GM23338 (cell line): ENCODE measurements around the gene RCOR1. TPM values are rescaled to one million over a fixed set of nuclear protein-coding genes. Genes with fewer than 3 reads are reported as not detected.

Source experiments
- ATAC-seq: fragments of 200-7000 bp; cut with Tn5 transposase; 3 replicates; pipeline ENCODE4 v1.9.1; 2020
- DNase-seq: peaks from one replicate; pipeline ENCODE4 v3.0.0-alpha.2; 2015; ENCODE audit warnings: low spot score
- H2AFZ ChIP-seq: fragments of 200-600 bp; sonication (generic); 2 replicates; pipeline ENCODE4 v1.8.0; 2016; ENCODE audit warnings: antibody characterized with exemption, mild to moderate bottlenecking, moderate library complexity
- H3F3A ChIP-seq: fragments of 200-600 bp; sonication (generic); replicated peaks from 2 replicates; pipeline ENCODE4 v1.8.0; 2017; ENCODE audit warnings: antibody characterized with exemption, mixed run types, low read depth
- H3K27ac ChIP-seq: fragments of 200-600 bp; sonication (generic); 2 replicates; pipeline ENCODE4 v1.6.1; 2016; ENCODE audit warnings: low read depth
- H3K27me3 ChIP-seq: fragments of 200-600 bp; sonication (generic); 2 replicates; pipeline ENCODE4 v1.8.0; 2016; ENCODE audit warnings: mild to moderate bottlenecking, mixed run types, moderate library complexity; ENCODE audit not compliant: insufficient read depth
- H3K36me3 ChIP-seq: fragments of 200-600 bp; sonication (generic); 2 replicates; pipeline ENCODE4 v1.8.0; 2016; ENCODE audit warnings: mild to moderate bottlenecking; ENCODE audit not compliant: insufficient read depth
- H3K4me1 ChIP-seq: fragments of 200-600 bp; sonication (generic); 2 replicates; pipeline ENCODE4 v1.8.0; 2016; ENCODE audit warnings: mild to moderate bottlenecking, moderate library complexity; ENCODE audit not compliant: insufficient read depth
- H3K4me2 ChIP-seq: fragments of 200-600 bp; sonication (generic); 2 replicates; pipeline ENCODE4 v1.7.1; 2017; ENCODE audit warnings: mixed run types
- H3K4me3 ChIP-seq: fragments of 200-600 bp; sonication (generic); 2 replicates; pipeline ENCODE4 v1.6.1; 2016; ENCODE audit warnings: mixed run types
- H3K79me2 ChIP-seq: fragments of 200-600 bp; sonication (generic); replicated peaks from 2 replicates; pipeline ENCODE4 v1.8.0; 2017; ENCODE audit warnings: mild to moderate bottlenecking; ENCODE audit not compliant: insufficient read depth
- H3K9me2 ChIP-seq: fragments of 200-600 bp; sonication (generic); 2 replicates; pipeline ENCODE4 v1.8.0; 2017; ENCODE audit not compliant: insufficient read depth
- H4K20me1 ChIP-seq: fragments of 200-600 bp; sonication (generic); replicated peaks from 2 replicates; pipeline ENCODE4 v1.8.0; 2017; ENCODE audit warnings: mild to moderate bottlenecking; ENCODE audit not compliant: insufficient read depth
- H3K27ac Mint-ChIP-seq: 2 replicates; pipeline ENCODE4 v1.8.0; 2020; ENCODE audit warnings: inconsistent platforms, mild to moderate bottlenecking, moderate library complexity, mixed read lengths
- H3K27me3 Mint-ChIP-seq: 3 replicates; pipeline ENCODE4 v1.8.0; 2022; ENCODE audit warnings: low read depth, mild to moderate bottlenecking, moderate library complexity, mixed read lengths, inconsistent platforms; ENCODE audit not compliant: insufficient read depth, poor library complexity
- H3K36me3 Mint-ChIP-seq: 3 replicates; pipeline ENCODE4 v1.8.0; 2021; ENCODE audit warnings: low read depth, mild to moderate bottlenecking, inconsistent platforms, moderate library complexity, mixed read lengths
- H3K4me1 Mint-ChIP-seq: 3 replicates; pipeline ENCODE4 v1.8.0; 2020; ENCODE audit warnings: mild to moderate bottlenecking, inconsistent platforms, mixed read lengths
- H3K4me3 Mint-ChIP-seq: 3 replicates; pipeline ENCODE4 v1.8.0; 2021; ENCODE audit warnings: moderate library complexity, mild to moderate bottlenecking, inconsistent platforms, mixed read lengths
- H3K9me3 Mint-ChIP-seq: 3 replicates; pipeline ENCODE4 v1.8.0; 2020; ENCODE audit warnings: moderate library complexity, mild to moderate bottlenecking, inconsistent platforms, mixed read lengths
- CREB1 ChIP-seq: fragments of 250-450 bp; sonication (Bioruptor Pico); IDR thresholded peaks from 2 replicates; pipeline ENCODE4 v1.5.0; 2020; ENCODE audit warnings: low read depth, mild to moderate bottlenecking, moderate library complexity
- JUNB ChIP-seq: IDR thresholded peaks from one replicate; pipeline ENCODE4 v1.6.1; 2016; ENCODE audit warnings: antibody characterized with exemption; ENCODE audit not compliant: unreplicated experiment
- NANOG ChIP-seq: IDR thresholded peaks from 2 replicates; pipeline ENCODE4 v1.6.1; 2016; ENCODE audit warnings: antibody characterized with exemption, borderline replicate concordance
- POLR2AphosphoS5 ChIP-seq: IDR thresholded peaks from 2 replicates; pipeline ENCODE4 v1.6.1; 2016; ENCODE audit warnings: antibody characterized with exemption, low read depth
- STAT1 ChIP-seq: IDR thresholded peaks from one replicate; pipeline ENCODE4 v1.6.1; 2016; ENCODE audit warnings: antibody characterized with exemption; ENCODE audit not compliant: unreplicated experiment
- ZNF114 ChIP-seq: fragments of 250-450 bp; sonication (Bioruptor Pico); IDR thresholded peaks from 2 replicates; pipeline ENCODE4 v1.5.0; 2020; ENCODE audit warnings: mild to moderate bottlenecking, moderate library complexity
- ZNF331 ChIP-seq: fragments of 250-450 bp; sonication (Bioruptor Pico); IDR thresholded peaks from 2 replicates; pipeline ENCODE4 v1.5.0; 2020; ENCODE audit warnings: low read depth, mild to moderate bottlenecking, moderate library complexity
- polyA plus RNA-seq: library from polyadenylated mRNA; unstranded; fragments of >200 nt; fragmentation: Nextera tagmentation; extraction: Ambion mirVana; gene quantifications from 2 replicates; pipeline ENCODE4 v1.2.1, GENCODE V29; 2016
- total RNA-seq: library from RNA; depleted of rRNA; stranded (reverse); fragments of >200 nt; shearing (Covaris generic); gene quantifications from 2 replicates; pipeline ENCODE4 v1.2.3, GENCODE V29; 2014
- TF ChIP-seq, protein P1 (sequence below): IDR thresholded peaks from one replicate; pipeline ENCODE4 v1.6.1; 2018; ENCODE audit warnings: antibody characterized with exemption; ENCODE audit not compliant: unreplicated experiment
- TF ChIP-seq, protein P2 (sequence below): fragments of 250-450 bp; sonication (Bioruptor Pico); IDR thresholded peaks from 2 replicates; pipeline ENCODE4 v1.5.0; 2020; ENCODE audit warnings: mild to moderate bottlenecking, moderate library complexity

Gene RCOR1
- total and polyA plus RNA-seq, 2 experiments from 2014 or later, result 7.6 to 26.1 TPM

GRCh38 chr14:102662636-102663430 is 70.4 kb downstream of the RCOR1 start:
- Histone ChIP-seq H3F3A (no peaks in the 10 kb centered on the region), H3K36me3 (no peaks in the 10 kb centered on the region), H3K27me3 (no peaks in the 10 kb centered on the region), H3K79me2 (peaks cover 93% of the 10 kb centered on the region), H3K4me1 (peaks cover 41% of the 10 kb centered on the region), H3K4me2 (peak overlapping the region; percentile 58), H3K4me3 (peak overlapping the region; percentile 3; the same call in 1 of the 2 replicates), H2AFZ (no peak overlapping the region), H3K27ac (peak overlapping the region; percentile 81), H3K9me2 (no peaks in the 10 kb centered on the region), H4K20me1 (no peaks in the 10 kb centered on the region)
- peaks cover 56% of the 10 kb centered on the region for H3K4me1 Mint-ChIP-seq
- 0 out of 2 replicates have a peak, but pooled peaks have one; percentile 23 for TF ChIP-seq POLR2AphosphoS5
- TF ChIP-seq NANOG, result peak; percentile 18; the same call in 1 of the 2 replicates
- TF ChIP-seq STAT1, result no peak
- TF ChIP-seq ZNF331, result no peak
- TF ChIP-seq, protein P1, sequence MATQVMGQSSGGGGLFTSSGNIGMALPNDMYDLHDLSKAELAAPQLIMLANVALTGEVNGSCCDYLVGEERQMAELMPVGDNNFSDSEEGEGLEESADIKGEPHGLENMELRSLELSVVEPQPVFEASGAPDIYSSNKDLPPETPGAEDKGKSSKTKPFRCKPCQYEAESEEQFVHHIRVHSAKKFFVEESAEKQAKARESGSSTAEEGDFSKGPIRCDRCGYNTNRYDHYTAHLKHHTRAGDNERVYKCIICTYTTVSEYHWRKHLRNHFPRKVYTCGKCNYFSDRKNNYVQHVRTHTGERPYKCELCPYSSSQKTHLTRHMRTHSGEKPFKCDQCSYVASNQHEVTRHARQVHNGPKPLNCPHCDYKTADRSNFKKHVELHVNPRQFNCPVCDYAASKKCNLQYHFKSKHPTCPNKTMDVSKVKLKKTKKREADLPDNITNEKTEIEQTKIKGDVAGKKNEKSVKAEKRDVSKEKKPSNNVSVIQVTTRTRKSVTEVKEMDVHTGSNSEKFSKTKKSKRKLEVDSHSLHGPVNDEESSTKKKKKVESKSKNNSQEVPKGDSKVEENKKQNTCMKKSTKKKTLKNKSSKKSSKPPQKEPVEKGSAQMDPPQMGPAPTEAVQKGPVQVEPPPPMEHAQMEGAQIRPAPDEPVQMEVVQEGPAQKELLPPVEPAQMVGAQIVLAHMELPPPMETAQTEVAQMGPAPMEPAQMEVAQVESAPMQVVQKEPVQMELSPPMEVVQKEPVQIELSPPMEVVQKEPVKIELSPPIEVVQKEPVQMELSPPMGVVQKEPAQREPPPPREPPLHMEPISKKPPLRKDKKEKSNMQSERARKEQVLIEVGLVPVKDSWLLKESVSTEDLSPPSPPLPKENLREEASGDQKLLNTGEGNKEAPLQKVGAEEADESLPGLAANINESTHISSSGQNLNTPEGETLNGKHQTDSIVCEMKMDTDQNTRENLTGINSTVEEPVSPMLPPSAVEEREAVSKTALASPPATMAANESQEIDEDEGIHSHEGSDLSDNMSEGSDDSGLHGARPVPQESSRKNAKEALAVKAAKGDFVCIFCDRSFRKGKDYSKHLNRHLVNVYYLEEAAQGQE, result no peak
- no peak for TF ChIP-seq CREB1 (CRISPR knock-in tag)
- TF ChIP-seq, protein P2, sequence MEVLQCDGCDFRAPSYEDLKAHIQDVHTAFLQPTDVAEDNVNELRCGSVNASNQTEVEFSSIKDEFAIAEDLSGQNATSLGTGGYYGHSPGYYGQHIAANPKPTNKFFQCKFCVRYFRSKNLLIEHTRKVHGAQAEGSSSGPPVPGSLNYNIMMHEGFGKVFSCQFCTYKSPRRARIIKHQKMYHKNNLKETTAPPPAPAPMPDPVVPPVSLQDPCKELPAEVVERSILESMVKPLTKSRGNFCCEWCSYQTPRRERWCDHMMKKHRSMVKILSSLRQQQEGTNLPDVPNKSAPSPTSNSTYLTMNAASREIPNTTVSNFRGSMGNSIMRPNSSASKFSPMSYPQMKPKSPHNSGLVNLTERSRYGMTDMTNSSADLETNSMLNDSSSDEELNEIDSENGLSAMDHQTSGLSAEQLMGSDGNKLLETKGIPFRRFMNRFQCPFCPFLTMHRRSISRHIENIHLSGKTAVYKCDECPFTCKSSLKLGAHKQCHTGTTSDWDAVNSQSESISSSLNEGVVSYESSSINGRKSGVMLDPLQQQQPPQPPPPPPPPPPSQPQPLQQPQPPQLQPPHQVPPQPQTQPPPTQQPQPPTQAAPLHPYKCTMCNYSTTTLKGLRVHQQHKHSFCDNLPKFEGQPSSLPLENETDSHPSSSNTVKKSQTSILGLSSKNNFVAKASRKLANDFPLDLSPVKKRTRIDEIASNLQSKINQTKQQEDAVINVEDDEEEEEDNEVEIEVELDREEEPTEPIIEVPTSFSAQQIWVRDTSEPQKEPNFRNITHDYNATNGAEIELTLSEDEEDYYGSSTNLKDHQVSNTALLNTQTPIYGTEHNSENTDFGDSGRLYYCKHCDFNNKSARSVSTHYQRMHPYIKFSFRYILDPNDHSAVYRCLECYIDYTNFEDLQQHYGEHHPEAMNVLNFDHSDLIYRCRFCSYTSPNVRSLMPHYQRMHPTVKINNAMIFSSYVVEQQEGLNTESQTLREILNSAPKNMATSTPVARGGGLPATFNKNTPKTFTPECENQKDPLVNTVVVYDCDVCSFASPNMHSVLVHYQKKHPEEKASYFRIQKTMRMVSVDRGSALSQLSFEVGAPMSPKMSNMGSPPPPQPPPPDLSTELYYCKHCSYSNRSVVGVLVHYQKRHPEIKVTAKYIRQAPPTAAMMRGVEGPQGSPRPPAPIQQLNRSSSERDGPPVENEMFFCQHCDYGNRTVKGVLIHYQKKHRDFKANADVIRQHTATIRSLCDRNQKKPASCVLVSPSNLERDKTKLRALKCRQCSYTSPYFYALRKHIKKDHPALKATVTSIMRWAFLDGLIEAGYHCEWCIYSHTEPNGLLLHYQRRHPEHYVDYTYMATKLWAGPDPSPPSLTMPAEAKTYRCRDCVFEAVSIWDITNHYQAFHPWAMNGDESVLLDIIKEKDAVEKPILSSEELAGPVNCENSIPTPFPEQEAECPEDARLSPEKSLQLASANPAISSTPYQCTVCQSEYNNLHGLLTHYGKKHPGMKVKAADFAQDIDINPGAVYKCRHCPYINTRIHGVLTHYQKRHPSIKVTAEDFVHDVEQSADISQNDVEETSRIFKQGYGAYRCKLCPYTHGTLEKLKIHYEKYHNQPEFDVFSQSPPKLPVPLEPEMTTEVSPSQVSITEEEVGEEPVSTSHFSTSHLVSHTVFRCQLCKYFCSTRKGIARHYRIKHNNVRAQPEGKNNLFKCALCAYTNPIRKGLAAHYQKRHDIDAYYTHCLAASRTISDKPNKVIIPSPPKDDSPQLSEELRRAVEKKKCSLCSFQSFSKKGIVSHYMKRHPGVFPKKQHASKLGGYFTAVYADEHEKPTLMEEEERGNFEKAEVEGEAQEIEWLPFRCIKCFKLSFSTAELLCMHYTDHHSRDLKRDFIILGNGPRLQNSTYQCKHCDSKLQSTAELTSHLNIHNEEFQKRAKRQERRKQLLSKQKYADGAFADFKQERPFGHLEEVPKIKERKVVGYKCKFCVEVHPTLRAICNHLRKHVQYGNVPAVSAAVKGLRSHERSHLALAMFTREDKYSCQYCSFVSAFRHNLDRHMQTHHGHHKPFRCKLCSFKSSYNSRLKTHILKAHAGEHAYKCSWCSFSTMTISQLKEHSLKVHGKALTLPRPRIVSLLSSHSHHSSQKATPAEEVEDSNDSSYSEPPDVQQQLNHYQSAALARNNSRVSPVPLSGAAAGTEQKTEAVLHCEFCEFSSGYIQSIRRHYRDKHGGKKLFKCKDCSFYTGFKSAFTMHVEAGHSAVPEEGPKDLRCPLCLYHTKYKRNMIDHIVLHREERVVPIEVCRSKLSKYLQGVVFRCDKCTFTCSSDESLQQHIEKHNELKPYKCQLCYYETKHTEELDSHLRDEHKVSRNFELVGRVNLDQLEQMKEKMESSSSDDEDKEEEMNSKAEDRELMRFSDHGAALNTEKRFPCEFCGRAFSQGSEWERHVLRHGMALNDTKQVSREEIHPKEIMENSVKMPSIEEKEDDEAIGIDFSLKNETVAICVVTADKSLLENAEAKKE (CRISPR knock-in tag), result 0 out of 2 replicates have a peak, but pooled peaks have one; percentile 26
- no peak for TF ChIP-seq JUNB
- TF ChIP-seq ZNF114, result no peak
- peak overlapping the region; percentile 93 for H3K27ac Mint-ChIP-seq
- H3K9me3 Mint-ChIP-seq, result no peaks in the 10 kb centered on the region
- ATAC-seq (peak; percentile 92), DNase-seq (peak; percentile 78)
- H3K27me3 Mint-ChIP-seq, result peaks cover 2% of the 10 kb centered on the region
- H3K4me3 Mint-ChIP-seq, result peak overlapping the region; percentile 44
- no peaks in the 10 kb centered on the region for H3K36me3 Mint-ChIP-seq
